K562 (cell line): ENCODE measurements around the gene LONP1. TPM values are rescaled to one million over a fixed set of nuclear protein-coding genes. Genes with fewer than 3 reads are reported as not detected.

ENCODE experiments used
- ATF7 ChIP-seq: fragments of 450-650 bp; IDR thresholded peaks from 2 replicates; pipeline ENCODE4 v1.7.1; 2014; ENCODE audit warnings: mild to moderate bottlenecking, moderate library complexity
- CREB1 ChIP-seq, 2 experiments: sonication (generic) in 1 of 2; formaldehyde crosslinking in 1 of 2; IDR thresholded peaks; 2 replicates each; pipeline versions ENCODE4 v1.6.1 to v1.8.0; 2012 to 2022; ENCODE audit warnings: inconsistent platforms in 1 of 2, mild to moderate bottlenecking in 1 of 2, missing genetic modification reagents in 1 of 2, moderate library complexity in 1 of 2
- FOXA3 ChIP-seq, 2 experiments: fragments of 450-650 bp in 1 of 2; sonication (generic) in 1 of 2; formaldehyde crosslinking; IDR thresholded peaks in 1 of 2; conservative IDR thresholded peaks in 1 of 2; 2 replicates each; pipeline versions ENCODE4 v1.4.0 to v1.8.0; 2020 to 2022; ENCODE audit warnings: mild to moderate bottlenecking in 2 of 2, missing genetic modification reagents in 1 of 2
- KDM1A ChIP-seq, 2 experiments: fragments of 450-650 bp; IDR thresholded peaks; 2 replicates each; pipeline ENCODE4 v1.6.1; 2016; ENCODE audit warnings: mild to moderate bottlenecking in 2 of 2
- L3MBTL2 ChIP-seq: fragments of 450-650 bp; IDR thresholded peaks from 2 replicates; pipeline ENCODE4 v1.6.1; 2016; ENCODE audit warnings: mild to moderate bottlenecking, moderate library complexity
- MEF2A ChIP-seq: IDR thresholded peaks from 2 replicates; pipeline ENCODE4 v1.6.1; 2011; ENCODE audit warnings: low read depth, mild to moderate bottlenecking, low read length, moderate library complexity; ENCODE audit not compliant: control insufficient read depth
- NBN ChIP-seq: fragments of 450-650 bp; IDR thresholded peaks from 2 replicates; pipeline ENCODE4 v1.6.1; 2016; ENCODE audit warnings: low read depth, mild to moderate bottlenecking
- NEUROD1 ChIP-seq: fragments of 150-350 bp; IDR thresholded peaks from 2 replicates; pipeline ENCODE4 v1.6.1; 2014; ENCODE audit warnings: borderline replicate concordance, low read length, low read depth; ENCODE audit not compliant: partially characterized antibody
- POLR2AphosphoS5 ChIP-seq: IDR thresholded peaks from 2 replicates; pipeline ENCODE4 v1.6.1; 2011; ENCODE audit warnings: mild to moderate bottlenecking, low read depth, low read length, moderate library complexity; ENCODE audit not compliant: control insufficient read depth, insufficient read depth
- STAT5B ChIP-seq: fragments of 250-450 bp; sonication (Bioruptor Pico); IDR thresholded peaks from 2 replicates; pipeline ENCODE4 v1.8.0; 2021; ENCODE audit warnings: mild to moderate bottlenecking, inconsistent platforms
- TAF1 ChIP-seq: IDR thresholded peaks from 2 replicates; pipeline ENCODE4 v1.6.1; 2011; ENCODE audit warnings: mild to moderate bottlenecking, low read length, moderate library complexity; ENCODE audit not compliant: insufficient read depth, control insufficient read depth, severe bottlenecking; ENCODE audit errors: extremely low read depth
- polyA plus RNA-seq, 8 experiments: library from polyadenylated mRNA; depleted of rRNA in 4 of 8; stranded (reverse) in 5 of 8; unstranded in 3 of 8; fragments of >200 nt; fragmentation: Nextera tagmentation in 2 of 8; fragmentation: Illumina TruSeq in 1 of 8; extraction: Ambion mirVana in 2 of 8; extraction: Trizol in 1 of 8; gene quantifications; 2 replicates each; pipeline versions ENCODE4 v1.2.1 to v1.2.3, GENCODE V29; 2011 to 2014; ENCODE audit warnings: inconsistent platforms in 1 of 8, missing spikeins in 1 of 8
- total RNA-seq, 7 experiments: library from RNA; depleted of rRNA in 6 of 7; stranded (reverse); fragments of >200 nt in 6 of 7; fragmentation: Illumina TruSeq in 2 of 7; extraction: Trizol in 2 of 7; gene quantifications; 2 replicates each; pipeline versions ENCODE4 v1.2.1 to v1.2.3, GENCODE V29; 2011 to 2021; ENCODE audit warnings: low replicate concordance in 1 of 7
- TF ChIP-seq, protein P1 (sequence below): fragments of 200-800 bp; sonication (Bioruptor generic); IDR thresholded peaks from 2 replicates; pipeline ENCODE4 v1.6.1; 2017; ENCODE audit warnings: missing genetic modification characterization, missing compliant biosample characterization
- TF ChIP-seq, protein P2 (sequence below): sonication (generic); formaldehyde crosslinking; IDR thresholded peaks from 2 replicates; pipeline ENCODE4 v1.8.0; 2022; ENCODE audit warnings: mild to moderate bottlenecking, missing genetic modification reagents
- TF ChIP-seq, protein P3 (sequence below): fragments of 450-650 bp; IDR thresholded peaks from 2 replicates; pipeline ENCODE4 v1.6.1; 2016; ENCODE audit warnings: missing biosample characterization, missing genetic modification characterization
- TF ChIP-seq, protein P4 (sequence below): fragments of 200-800 bp; sonication (Bioruptor generic); IDR thresholded peaks from 2 replicates; pipeline ENCODE4 v1.6.1; 2017; ENCODE audit warnings: missing genetic modification characterization, missing compliant biosample characterization
- TF ChIP-seq, protein P5 (sequence below): fragments of 450-650 bp; formaldehyde crosslinking; IDR thresholded peaks from 2 replicates; pipeline ENCODE4 v1.4.0; 2020; ENCODE audit warnings: mild to moderate bottlenecking, moderate library complexity

The LONP1 gene
- total and polyA plus RNA-seq, 9 of the 15 experiments (the other 6 are each of a cell fraction or from before 2014, with no cell fraction given) = 1.1 to 238 (median 84.5) TPM

DNA sequence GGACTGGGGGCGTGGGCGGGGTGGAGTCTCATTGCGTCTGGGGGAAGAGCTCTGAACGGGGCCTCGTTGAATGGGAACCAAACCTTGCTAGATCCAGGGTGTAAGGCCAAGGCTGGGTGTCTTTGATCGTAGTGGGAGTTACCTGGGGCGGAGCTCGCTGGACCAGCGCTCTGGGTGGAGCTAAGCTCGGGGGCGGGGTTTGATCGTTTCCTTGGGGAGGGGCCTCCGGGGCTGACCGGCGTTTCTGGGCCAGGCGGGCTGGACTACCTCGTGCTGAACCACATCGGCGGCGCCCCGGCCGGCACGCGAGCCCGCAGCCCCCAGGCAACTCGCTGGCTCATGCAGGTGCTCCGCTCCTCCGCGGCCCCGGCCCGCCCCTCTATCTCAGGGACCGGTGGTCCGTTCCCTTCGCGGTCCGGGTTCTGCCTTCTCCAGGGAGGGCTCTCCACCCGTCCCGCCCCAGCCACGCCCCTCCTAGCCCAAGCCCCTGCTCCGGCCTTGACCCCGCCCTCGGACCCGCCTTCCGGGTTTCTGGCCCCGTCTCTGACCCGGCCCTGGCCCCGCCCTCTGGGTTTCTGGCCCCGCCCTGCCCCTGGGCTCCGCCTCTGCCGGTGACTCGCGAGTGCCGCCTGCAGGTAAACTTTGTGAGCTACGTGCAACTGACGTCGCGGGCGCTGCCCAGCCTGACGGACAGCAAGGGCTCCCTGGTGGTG lies 33.1 kb downstream of the LONP1 start (continued):
- peak; percentile 88 for TF ChIP-seq L3MBTL2
- TF ChIP-seq NEUROD1 = peak; percentile 34
- TF ChIP-seq, protein P1, sequence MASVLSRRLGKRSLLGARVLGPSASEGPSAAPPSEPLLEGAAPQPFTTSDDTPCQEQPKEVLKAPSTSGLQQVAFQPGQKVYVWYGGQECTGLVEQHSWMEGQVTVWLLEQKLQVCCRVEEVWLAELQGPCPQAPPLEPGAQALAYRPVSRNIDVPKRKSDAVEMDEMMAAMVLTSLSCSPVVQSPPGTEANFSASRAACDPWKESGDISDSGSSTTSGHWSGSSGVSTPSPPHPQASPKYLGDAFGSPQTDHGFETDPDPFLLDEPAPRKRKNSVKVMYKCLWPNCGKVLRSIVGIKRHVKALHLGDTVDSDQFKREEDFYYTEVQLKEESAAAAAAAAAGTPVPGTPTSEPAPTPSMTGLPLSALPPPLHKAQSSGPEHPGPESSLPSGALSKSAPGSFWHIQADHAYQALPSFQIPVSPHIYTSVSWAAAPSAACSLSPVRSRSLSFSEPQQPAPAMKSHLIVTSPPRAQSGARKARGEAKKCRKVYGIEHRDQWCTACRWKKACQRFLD (CRISPR knock-in tag) = peak; percentile 61; the same call in 1 of the 2 replicates
- TF ChIP-seq, protein P2, sequence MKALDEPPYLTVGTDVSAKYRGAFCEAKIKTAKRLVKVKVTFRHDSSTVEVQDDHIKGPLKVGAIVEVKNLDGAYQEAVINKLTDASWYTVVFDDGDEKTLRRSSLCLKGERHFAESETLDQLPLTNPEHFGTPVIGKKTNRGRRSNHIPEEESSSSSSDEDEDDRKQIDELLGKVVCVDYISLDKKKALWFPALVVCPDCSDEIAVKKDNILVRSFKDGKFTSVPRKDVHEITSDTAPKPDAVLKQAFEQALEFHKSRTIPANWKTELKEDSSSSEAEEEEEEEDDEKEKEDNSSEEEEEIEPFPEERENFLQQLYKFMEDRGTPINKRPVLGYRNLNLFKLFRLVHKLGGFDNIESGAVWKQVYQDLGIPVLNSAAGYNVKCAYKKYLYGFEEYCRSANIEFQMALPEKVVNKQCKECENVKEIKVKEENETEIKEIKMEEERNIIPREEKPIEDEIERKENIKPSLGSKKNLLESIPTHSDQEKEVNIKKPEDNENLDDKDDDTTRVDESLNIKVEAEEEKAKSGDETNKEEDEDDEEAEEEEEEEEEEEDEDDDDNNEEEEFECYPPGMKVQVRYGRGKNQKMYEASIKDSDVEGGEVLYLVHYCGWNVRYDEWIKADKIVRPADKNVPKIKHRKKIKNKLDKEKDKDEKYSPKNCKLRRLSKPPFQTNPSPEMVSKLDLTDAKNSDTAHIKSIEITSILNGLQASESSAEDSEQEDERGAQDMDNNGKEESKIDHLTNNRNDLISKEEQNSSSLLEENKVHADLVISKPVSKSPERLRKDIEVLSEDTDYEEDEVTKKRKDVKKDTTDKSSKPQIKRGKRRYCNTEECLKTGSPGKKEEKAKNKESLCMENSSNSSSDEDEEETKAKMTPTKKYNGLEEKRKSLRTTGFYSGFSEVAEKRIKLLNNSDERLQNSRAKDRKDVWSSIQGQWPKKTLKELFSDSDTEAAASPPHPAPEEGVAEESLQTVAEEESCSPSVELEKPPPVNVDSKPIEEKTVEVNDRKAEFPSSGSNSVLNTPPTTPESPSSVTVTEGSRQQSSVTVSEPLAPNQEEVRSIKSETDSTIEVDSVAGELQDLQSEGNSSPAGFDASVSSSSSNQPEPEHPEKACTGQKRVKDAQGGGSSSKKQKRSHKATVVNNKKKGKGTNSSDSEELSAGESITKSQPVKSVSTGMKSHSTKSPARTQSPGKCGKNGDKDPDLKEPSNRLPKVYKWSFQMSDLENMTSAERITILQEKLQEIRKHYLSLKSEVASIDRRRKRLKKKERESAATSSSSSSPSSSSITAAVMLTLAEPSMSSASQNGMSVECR (CRISPR knock-in tag) = peak; percentile 78
- no peak for TF ChIP-seq KDM1A (IDR thresholded peaks at IDR 0.05)
- TF ChIP-seq, protein P3, sequence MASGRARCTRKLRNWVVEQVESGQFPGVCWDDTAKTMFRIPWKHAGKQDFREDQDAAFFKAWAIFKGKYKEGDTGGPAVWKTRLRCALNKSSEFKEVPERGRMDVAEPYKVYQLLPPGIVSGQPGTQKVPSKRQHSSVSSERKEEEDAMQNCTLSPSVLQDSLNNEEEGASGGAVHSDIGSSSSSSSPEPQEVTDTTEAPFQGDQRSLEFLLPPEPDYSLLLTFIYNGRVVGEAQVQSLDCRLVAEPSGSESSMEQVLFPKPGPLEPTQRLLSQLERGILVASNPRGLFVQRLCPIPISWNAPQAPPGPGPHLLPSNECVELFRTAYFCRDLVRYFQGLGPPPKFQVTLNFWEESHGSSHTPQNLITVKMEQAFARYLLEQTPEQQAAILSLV = no peak
- TF ChIP-seq TAF1 = no peak
- 0 out of 4 replicates have a peak, but pooled peaks of 1 of the 2 experiments have one; percentile 6 for TF ChIP-seq FOXA3 (CRISPR knock-in tag; conservative IDR thresholded peaks at IDR 0.05 in 1 of 2, IDR thresholded peaks at IDR 0.05 in 1 of 2)
- TF ChIP-seq, protein P4, sequence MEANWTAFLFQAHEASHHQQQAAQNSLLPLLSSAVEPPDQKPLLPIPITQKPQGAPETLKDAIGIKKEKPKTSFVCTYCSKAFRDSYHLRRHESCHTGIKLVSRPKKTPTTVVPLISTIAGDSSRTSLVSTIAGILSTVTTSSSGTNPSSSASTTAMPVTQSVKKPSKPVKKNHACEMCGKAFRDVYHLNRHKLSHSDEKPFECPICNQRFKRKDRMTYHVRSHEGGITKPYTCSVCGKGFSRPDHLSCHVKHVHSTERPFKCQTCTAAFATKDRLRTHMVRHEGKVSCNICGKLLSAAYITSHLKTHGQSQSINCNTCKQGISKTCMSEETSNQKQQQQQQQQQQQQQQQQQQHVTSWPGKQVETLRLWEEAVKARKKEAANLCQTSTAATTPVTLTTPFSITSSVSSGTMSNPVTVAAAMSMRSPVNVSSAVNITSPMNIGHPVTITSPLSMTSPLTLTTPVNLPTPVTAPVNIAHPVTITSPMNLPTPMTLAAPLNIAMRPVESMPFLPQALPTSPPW (CRISPR knock-in tag) = peak; percentile 74
- peak; percentile 36; the same call in 1 of the 2 replicates for TF ChIP-seq NBN
- TF ChIP-seq CREB1 (IDR thresholded peaks at IDR 0.05) = peak; percentile 91
- TF ChIP-seq CREB1 (CRISPR knock-in tag; IDR thresholded peaks at IDR 0.05) = peak; percentile 95
- TF ChIP-seq, protein P5, sequence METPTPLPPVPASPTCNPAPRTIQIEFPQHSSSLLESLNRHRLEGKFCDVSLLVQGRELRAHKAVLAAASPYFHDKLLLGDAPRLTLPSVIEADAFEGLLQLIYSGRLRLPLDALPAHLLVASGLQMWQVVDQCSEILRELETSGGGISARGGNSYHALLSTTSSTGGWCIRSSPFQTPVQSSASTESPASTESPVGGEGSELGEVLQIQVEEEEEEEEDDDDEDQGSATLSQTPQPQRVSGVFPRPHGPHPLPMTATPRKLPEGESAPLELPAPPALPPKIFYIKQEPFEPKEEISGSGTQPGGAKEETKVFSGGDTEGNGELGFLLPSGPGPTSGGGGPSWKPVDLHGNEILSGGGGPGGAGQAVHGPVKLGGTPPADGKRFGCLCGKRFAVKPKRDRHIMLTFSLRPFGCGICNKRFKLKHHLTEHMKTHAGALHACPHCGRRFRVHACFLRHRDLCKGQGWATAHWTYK (CRISPR knock-in tag) = peak; percentile 52; the same call in 1 of the 2 replicates
- TF ChIP-seq ATF7 = peak; percentile 57; the same call in 1 of the 2 replicates
- TF ChIP-seq POLR2AphosphoS5 = no peak
- TF ChIP-seq STAT5B (CRISPR knock-in tag) = no peak
- TF ChIP-seq MEF2A = no peak
